Gastrocnemius medialis (tissue), 4 donors: ENCODE measurements around the gene SPATS2L. TPM values are rescaled to one million over a fixed set of nuclear protein-coding genes. Genes with fewer than 3 reads are reported as not detected.

Experiments
- ATAC-seq, 2 donors: fragments of 150-250 bp; one replicate each; pipeline ENCODE4 v1.9.1; 2016
- DNase-seq, 2 donors: peaks; one replicate each; pipeline ENCODE4 v3.0.0-alpha.2; 2019
- H3K27ac ChIP-seq, 4 donors: fragments of 200-600 bp; sonication (generic); 1 replicate in 1 of 4; 2 replicates in 3 of 4; pipeline ENCODE4 v1.5.1; 2016 to 2018; ENCODE audit warnings: mild to moderate bottlenecking in 2 of 4, moderate library complexity in 1 of 4
- H3K27me3 ChIP-seq, 3 donors: fragments of 200-600 bp; sonication (generic) in 2 of 3; 1 replicate in 1 of 3; 2 replicates in 2 of 3; pipeline versions ENCODE4 v1.5.1 to v1.6.0; 2016 to 2019; ENCODE audit warnings: mild to moderate bottlenecking in 1 of 3, moderate library complexity in 1 of 3
- H3K36me3 ChIP-seq, 2 donors: fragments of 200-600 bp; sonication (generic) in 1 of 2; one replicate each; pipeline ENCODE4 v1.5.1; 2017 to 2018
- H3K4me1 ChIP-seq, 2 donors: fragments of 200-600 bp; sonication (generic) in 1 of 2; one replicate each; pipeline ENCODE4 v1.5.1; 2016 to 2017; ENCODE audit warnings: mild to moderate bottlenecking in 2 of 2
- H3K4me3 ChIP-seq, 4 donors: fragments of 200-600 bp; sonication (generic) in 3 of 4; 1 replicate in 1 of 4; 2 replicates in 3 of 4; pipeline ENCODE4 v1.5.1; 2016 to 2019; ENCODE audit warnings: mild to moderate bottlenecking in 2 of 4
- H3K9me3 ChIP-seq, 3 donors: fragments of 200-600 bp; sonication (generic) in 2 of 3; 1 replicate in 1 of 3; 2 replicates in 2 of 3; pipeline ENCODE4 v1.5.1; 2016 to 2019
- CTCF ChIP-seq, 5 experiments: fragments of 450-650 bp in 3 of 5; fragments of 200-600 bp in 2 of 5; sonication (generic) in 2 of 5; IDR thresholded peaks in 4 of 5; conservative IDR thresholded peaks in 1 of 5; 1 replicate in 4 of 5; 2 replicates in 1 of 5; pipeline ENCODE4 v1.5.1; 2016 to 2019; ENCODE audit warnings: antibody characterized with exemption in 5 of 5, mild to moderate bottlenecking in 3 of 5, moderate library complexity in 3 of 5
- POLR2A ChIP-seq, 2 donors: fragments of 450-650 bp; IDR thresholded peaks; one replicate each; pipeline ENCODE4 v1.6.1; 2017; ENCODE audit warnings: antibody characterized with exemption in 2 of 2, mild to moderate bottlenecking in 2 of 2, moderate library complexity in 2 of 2
- in situ Hi-C, 4 donors: fragments of 200-750 bp; cut with MboI; loops; one replicate each; pipeline versions ENCODE4 v1.15.0 to v1.8.0; 2017; ENCODE audit warnings: low sequenced_read_pairs in 4 of 4
- intact Hi-C: fragments of 100-400 bp; cut with DNase I; formaldehyde crosslinking; loops from one replicate; pipeline ENCODE4 v1.15.1; 2023; ENCODE audit warnings: low total_unique reads
- total RNA-seq, 4 donors: library from RNA; depleted of rRNA; stranded (reverse); fragments of >200 nt; gene quantifications; one replicate each; pipeline versions ENCODE4 v1.1.0 to v1.2.3, GENCODE V29; 2016

The SPATS2L gene
- total RNA-seq, 4 donors from 2014 or later, result 34.0 to 74.2 (median 52.3) TPM

DNA sequence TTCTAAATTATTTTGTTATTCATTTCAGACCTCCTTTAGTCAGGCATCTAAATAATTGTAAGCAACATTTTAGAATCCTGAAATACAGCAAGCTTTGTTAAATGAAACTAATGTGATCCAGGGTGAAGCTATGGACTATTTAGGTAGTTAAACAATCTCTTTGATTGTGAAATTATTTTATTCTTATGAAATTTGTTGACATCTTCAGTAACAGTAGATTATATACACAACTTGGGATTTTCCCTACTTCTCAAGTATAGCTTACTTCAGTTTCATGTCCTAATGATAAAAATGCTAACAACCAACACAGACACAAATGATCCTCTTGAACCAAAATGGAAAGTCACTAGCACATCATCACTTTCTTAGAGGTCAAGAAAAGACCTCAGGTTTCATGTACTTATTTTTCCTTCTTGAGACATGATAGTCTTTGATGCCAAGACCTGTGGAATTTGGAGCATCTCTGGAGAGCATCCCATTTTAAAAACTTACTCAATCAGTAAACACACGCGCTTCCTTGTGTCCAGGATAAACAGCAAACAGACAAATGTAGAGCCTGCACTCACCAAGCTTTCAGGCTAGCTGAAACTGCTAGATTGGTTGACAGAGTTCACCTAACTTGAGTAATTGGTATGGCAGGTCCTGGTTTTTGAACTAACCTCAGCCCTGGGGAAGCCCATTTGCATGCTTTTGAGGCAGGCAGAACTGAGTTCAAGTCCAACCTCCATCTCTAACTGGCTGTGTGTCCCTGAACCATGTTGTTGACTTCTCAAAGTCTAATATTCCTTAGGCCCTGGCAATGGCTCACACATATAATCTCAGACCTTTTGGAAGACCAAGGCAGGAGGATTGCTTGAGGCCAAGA, 155.6 kb downstream of the SPATS2L start:
- Histone ChIP-seq H3K36me3 (no peaks in the 10 kb centered on the region), H3K27ac (no peak overlapping the region), H3K4me1 (peaks cover 10 to 11% of the 10 kb centered on the region in 2 donors), H3K9me3 (no peaks in the 10 kb centered on the region), H3K4me3 (no peak overlapping the region), H3K27me3 (no peaks in the 10 kb centered on the region)
- ATAC-seq, result no peak
- DNase-seq, result no peak
- intact Hi-C loops (no loop called here), in situ Hi-C loops (loop anchor here in 2 of 4 donors (10.0 to 25.0 kb wide), 2 partner anchors 150 to 157 kb away; partner anchors contain the start of gene SPATS2L (in 2 of the 2))
- TF ChIP-seq POLR2A (IDR thresholded peaks at IDR 0.05) (no peak), CTCF (IDR thresholded peaks at IDR 0.05 in 4 of 5, conservative IDR thresholded peaks at IDR 0.05 in 1 of 5) (no peak)

DNA sequence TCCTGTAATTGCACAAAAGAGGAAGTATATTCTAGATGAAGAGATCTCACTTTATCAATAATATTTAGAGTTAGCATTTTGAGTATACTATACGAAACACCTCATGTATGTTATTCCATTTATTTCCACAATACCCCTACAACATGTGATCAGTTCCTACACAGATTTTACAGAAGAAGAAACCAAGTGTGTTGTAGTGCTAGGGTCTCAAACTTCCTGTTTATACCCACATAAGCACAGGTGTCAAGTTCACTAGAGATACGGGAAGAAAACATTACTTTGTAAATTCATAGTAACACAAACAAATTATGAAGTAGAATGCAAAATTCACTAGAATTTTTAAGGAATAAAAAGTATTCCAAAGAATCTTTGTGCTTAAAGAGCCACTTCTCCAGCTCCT, 157.0 kb downstream of the SPATS2L start:
- peaks cover 20% of the 10 kb centered on the region in 2 donors for H3K4me1 ChIP-seq
- no peaks in the 10 kb centered on the region for H3K27me3 ChIP-seq
- intact Hi-C loops (no loop called here), in situ Hi-C loops (loop anchor here in 2 of 4 donors (10.0 to 25.0 kb wide), 2 partner anchors 151 to 159 kb away; partner anchors contain the start of gene SPATS2L (in 2 of the 2))
- H3K4me3 ChIP-seq, result no peak overlapping the region
- H3K27ac ChIP-seq, result no peak overlapping the region
- TF ChIP-seq POLR2A (IDR thresholded peaks at IDR 0.05), result no peak
- TF ChIP-seq CTCF (IDR thresholded peaks at IDR 0.05 in 4 of 5, conservative IDR thresholded peaks at IDR 0.05 in 1 of 5), result no peak
- no peaks in the 10 kb centered on the region for H3K36me3 ChIP-seq
- DNase-seq (no peak), ATAC-seq (no peak)
- H3K9me3 ChIP-seq, result no peaks in the 10 kb centered on the region

DNA sequence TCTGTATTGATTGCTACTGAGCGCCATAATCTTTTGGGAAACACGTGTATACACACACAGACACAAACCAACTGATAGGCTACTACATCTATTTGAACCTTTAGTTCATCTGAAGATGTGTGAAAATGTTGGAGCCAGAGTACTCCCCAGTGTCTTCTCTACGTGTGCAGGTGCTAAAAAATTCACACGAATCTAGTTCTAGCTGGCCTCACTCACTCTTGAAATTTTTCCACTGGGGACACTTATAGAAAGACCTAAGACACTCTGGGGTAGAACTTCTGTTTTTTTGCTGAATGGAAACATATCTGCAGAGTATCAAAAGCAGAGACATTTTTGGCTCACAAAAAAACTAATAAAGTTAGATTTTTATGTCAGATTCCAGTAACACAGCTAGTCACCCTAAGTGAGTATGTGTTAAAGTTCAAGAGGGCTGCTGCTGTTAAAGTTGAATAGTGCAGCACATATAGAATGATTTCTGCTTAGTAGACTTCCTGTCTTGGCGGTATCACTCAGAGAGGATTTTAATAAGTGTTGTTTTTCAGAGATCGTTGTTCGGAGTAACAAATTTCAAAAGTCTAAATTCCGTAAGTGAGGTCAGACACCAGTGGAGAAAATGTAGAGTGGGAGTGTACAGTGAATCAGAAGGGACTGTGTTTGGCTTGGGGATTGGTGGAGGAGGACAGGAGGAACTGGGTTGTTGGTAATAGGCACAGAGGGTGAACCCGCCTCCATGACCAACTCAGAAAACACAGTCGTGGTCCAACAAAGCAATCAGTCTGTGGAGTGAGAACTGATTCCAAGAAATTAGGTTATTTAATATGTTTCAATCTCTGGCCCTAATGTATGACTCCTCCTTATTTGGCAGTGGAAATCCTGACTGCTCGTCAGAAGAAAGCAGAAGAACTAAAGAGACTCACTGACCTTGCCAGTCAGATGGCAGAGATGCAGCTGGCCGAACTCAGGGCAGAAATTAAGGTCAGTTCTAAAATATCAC, 160.2 kb downstream of the SPATS2L start:
- intact Hi-C loops (loop anchor here (5.0 kb wide), 1 partner anchor 159 kb away; the partner anchor contains the start of gene SPATS2L), in situ Hi-C loops (loop anchor here in 2 of 4 donors (10.0 to 25.0 kb wide), 2 partner anchors 154 to 162 kb away; partner anchors contain the start of gene SPATS2L (in 2 of the 2))
- DNase-seq (peak; percentile 25 to 53), ATAC-seq (peak; percentile 86 to 88)
- no peaks in the 10 kb centered on the region for H3K9me3 ChIP-seq
- peaks cover 0 to 14% of the 10 kb centered on the region in 2 donors for H3K36me3 ChIP-seq
- H3K4me1 ChIP-seq, result peaks cover 20% of the 10 kb centered on the region in 2 donors
- H3K27me3 ChIP-seq, result no peaks in the 10 kb centered on the region
- TF ChIP-seq POLR2A (IDR thresholded peaks at IDR 0.05) (no peak), CTCF (IDR thresholded peaks at IDR 0.05 in 4 of 5, conservative IDR thresholded peaks at IDR 0.05 in 1 of 5) (no peak)
- no peak overlapping the region for H3K4me3 ChIP-seq
- peak overlapping the region; percentile 46 to 74 (median 68) for H3K27ac ChIP-seq
